ENCODE results near the gene SLC35F1.

- TF ChIP-seq CTCF (IDR thresholded peaks at IDR 0.05; ENCODE audit: low read length), result no peak
- no peak for TF ChIP-seq EZH2 (IDR thresholded peaks at IDR 0.05; ENCODE audit: borderline replicate concordance, low read length)
Observed at GRCh38 chr6:118124851-118125250, 217.8 kb downstream of the SLC35F1 start.
